VCaP (cell line): ENCODE results near the gene AK6.
A peak's percentile ranks its signal among the peaks of the same experiment; 100 is the strongest.

Source experiments
- H3K27ac ChIP-seq: fragments of 450-650 bp; 2 replicates; pipeline ENCODE4 v1.5.1; 2017
- CTCF ChIP-seq: fragments of 450-650 bp; conservative IDR thresholded peaks from 2 replicates; pipeline ENCODE4 v1.5.1; 2017; ENCODE audit warnings: mild to moderate bottlenecking, moderate library complexity

Gene AK6

DNA sequence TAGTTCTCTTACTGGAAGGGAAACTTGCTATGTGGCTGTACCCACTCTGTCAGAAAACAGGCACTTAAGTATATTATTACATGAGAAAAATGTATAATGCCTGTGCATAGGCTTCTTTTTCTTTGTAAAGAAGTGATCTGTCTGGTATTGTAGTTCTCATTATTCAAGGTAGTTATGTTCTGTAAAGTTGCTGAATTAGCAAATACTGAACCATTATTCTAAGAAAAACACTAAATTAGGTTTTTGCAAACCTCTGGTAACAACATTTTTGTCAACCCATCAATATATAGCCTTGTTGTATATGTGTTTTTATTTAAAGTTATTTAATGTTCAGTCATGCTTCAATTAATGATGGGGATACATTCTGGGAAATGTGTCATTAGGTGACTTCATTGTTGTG, 9.1 kb upstream of the AK6 start:
- no peak for TF ChIP-seq CTCF

GRCh38 chr5:69374911-69375446, 5.7 kb upstream of the AK6 start:
- H3K27ac ChIP-seq = no peak overlapping the region
- TF ChIP-seq CTCF = no peak

More for the DNA sequence above, 9.1 kb upstream of the AK6 start:
- H3K27ac ChIP-seq = no peak overlapping the region

- H3K27ac ChIP-seq = no peak overlapping the region
- TF ChIP-seq CTCF = no peak
Measured at GRCh38 chr5:69372394-69372793, 3.1 kb upstream of the AK6 start.

- H3K27ac ChIP-seq = peak overlapping the region; percentile 99
Measured at GRCh38 chr5:69370335-69370734, 1.0 kb upstream of the AK6 start.

GRCh38 chr5:69368458-69369339, 621 bp downstream of the AK6 start:
- TF ChIP-seq CTCF = no peak

DNA sequence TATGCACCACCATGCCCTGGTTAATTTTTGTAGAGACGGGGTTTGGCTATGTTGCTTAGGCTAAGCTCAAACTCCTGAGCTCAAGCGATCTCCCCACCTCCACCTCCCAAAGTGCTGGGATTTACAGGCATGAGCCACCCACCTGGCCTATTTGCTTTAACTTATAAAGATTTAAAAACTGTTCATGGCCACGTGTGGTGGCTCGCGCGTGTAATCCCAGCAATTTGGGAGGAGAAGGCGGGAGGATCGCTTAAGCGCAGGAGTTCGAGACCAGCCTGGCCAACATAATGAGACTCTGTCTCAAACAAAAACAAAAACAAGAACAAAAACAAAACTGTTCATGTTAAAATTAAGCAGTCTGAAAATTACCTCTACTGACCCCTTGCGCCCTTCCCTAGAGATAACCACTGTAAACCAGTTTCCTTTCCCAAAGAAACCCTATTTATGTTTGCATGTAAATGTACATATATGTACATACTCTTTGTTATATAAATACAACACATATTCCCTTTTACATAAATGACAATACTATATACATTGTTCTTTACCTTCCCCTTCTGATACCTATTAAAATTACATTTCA, 1.5 kb downstream of the AK6 start:
- peak overlapping the region; percentile 99 for H3K27ac ChIP-seq
- peak; percentile 36 for TF ChIP-seq CTCF

More at GRCh38 chr5:69368458-69369339, 621 bp downstream of the AK6 start:
- peak overlapping the region; percentile 99 for H3K27ac ChIP-seq

GRCh38 chr5:69364850-69365249, 4.5 kb downstream of the AK6 start:
- TF ChIP-seq CTCF = no peak
- peak overlapping the region; percentile 23; the same call in 1 of the 2 replicates for H3K27ac ChIP-seq
